ENCODE data around the gene C10orf90.

Gene C10orf90

DNA sequence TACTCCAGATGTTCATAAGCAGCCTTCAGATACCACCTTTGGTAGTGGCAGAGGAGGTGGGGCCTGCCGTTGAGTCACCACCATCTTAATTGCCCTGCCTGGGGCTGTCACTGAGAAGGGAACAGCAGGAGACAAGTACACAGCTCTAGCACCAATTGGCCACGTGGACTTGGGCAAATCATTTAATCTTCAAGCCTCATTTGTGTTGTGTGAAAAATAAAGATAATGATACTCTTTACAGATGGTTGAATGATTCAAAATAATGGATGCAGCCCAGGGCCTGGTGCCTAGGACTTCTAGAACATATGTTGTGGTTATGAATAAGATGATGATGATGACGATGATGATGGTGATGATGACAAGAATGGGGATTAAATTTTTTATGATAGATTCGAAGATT, 170.3 kb downstream of the C10orf90 start:
- peak; percentile 7 for DNase-seq (ENCODE audit: low read depth)
- no peak overlapping the region for H3K4me3 ChIP-seq (ENCODE audit: low read length)
- TF ChIP-seq, protein P1, sequence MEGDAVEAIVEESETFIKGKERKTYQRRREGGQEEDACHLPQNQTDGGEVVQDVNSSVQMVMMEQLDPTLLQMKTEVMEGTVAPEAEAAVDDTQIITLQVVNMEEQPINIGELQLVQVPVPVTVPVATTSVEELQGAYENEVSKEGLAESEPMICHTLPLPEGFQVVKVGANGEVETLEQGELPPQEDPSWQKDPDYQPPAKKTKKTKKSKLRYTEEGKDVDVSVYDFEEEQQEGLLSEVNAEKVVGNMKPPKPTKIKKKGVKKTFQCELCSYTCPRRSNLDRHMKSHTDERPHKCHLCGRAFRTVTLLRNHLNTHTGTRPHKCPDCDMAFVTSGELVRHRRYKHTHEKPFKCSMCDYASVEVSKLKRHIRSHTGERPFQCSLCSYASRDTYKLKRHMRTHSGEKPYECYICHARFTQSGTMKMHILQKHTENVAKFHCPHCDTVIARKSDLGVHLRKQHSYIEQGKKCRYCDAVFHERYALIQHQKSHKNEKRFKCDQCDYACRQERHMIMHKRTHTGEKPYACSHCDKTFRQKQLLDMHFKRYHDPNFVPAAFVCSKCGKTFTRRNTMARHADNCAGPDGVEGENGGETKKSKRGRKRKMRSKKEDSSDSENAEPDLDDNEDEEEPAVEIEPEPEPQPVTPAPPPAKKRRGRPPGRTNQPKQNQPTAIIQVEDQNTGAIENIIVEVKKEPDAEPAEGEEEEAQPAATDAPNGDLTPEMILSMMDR (IDR thresholded peaks at IDR 0.05; ENCODE audit: insufficient read depth, low read depth, low read length, missing control alignments): no peak

DNA sequence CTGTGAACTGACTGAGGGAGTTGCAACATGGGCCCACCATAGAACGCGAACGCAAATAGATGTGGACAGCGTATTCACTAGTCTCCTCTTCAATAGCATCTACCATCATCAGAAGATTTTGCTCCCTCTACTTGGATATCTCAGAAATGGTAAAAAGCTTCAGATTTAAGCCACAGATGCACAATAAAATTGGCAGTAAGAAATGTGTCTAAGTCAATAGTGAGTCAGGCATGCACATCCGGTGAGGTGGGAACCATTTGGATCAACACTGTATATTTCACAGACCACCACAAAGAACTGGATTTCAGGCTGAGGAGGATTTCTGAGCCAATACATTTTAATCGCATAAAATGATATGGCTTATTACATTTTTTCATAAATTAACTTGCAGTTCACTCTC, 170.7 kb downstream of the C10orf90 start:
- TF ChIP-seq, protein P1 (IDR thresholded peaks at IDR 0.05; ENCODE audit: insufficient read depth, low read depth, low read length, missing control alignments): no peak
- no peak for DNase-seq (ENCODE audit: low read depth)
- H3K4me3 ChIP-seq (ENCODE audit: low read length): no peak overlapping the region

DNA sequence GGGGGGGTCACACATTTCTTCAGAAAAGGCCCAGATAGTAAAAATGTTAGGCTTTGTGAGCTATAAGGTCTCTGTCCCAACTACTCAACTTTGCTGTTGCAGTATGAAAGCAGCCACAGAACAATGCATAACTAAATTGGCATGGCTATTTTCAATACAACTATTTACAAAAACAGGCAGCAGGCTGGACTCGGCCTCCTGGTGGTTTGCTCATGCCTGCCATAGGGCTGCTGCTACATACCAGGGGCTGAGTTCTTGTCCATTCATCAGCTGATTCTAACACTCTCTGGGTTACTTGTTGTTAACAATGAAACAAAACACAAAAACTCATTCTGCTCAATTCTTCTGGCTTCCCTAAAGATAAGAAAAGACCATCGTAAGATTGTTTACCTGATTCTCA, 172.8 kb downstream of the C10orf90 start:
- no peak overlapping the region for H3K4me3 ChIP-seq (ENCODE audit: low read length)
- DNase-seq (ENCODE audit: low read depth): no peak
- TF ChIP-seq, protein P1 (IDR thresholded peaks at IDR 0.05; ENCODE audit: insufficient read depth, low read depth, low read length, missing control alignments): no peak

DNA sequence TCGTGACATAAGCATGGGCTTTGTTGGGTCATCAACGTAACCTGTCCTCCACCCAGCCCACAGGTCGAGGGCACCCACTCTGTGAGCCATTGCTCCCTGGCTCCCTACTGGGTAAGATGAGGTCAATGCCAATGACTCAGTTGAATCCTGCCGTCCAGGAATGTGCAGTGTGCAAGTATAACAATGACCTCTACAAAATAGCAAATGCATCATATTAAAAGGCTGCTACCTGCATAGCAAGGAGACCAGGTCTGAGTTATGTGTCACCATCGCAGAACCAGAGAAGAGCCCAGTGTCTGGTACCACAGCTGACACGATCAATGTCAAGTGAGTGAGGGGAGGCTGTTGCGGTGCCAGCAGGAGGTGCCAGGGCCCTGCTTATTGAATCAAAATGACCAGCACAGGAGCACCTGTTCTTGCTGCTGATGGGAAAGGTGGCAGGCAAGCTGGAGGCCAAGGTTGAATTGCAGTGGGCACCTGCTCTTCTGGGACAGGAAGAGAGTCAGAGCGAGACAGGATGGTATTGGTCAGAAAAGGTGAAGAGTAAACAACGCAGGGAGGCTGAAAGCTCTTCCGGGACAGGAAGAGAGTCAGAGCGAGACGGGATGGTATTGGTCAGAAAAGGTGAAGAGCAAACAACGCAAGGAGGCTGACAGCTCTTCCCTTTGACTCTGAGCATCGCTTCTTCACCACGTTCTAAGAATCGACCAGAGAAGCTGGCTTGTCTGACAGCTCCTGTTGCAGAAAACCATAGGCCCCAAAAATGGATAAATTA, 173.5 kb downstream of the C10orf90 start:
- no peak for DNase-seq (ENCODE audit: low read depth)
- TF ChIP-seq, protein P1 (IDR thresholded peaks at IDR 0.05; ENCODE audit: insufficient read depth, low read depth, low read length, missing control alignments): no peak
- H3K4me3 ChIP-seq (ENCODE audit: low read length): no peak overlapping the region

DNA sequence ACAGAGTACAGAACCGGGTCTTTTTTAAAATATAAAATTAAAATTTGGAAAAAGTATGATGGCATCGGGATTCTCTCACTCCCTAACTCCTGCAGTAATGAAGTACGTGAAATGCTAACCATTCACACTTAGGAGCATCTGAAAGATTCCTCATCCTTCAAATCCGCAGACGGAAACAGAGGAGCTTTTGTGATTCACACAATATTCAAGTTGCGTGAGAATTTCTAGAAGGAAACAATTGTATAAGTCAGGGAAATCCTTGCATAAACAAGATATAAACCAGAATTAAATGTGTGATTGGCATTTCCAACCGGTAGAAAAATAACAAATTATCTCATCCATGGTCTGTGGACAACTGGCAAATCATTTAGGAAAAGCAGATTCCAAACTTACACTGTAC, 179.0 kb downstream of the C10orf90 start:
- no peak for DNase-seq (ENCODE audit: low read depth)
- TF ChIP-seq, protein P1 (IDR thresholded peaks at IDR 0.05; ENCODE audit: insufficient read depth, low read depth, low read length, missing control alignments): no peak

DNA sequence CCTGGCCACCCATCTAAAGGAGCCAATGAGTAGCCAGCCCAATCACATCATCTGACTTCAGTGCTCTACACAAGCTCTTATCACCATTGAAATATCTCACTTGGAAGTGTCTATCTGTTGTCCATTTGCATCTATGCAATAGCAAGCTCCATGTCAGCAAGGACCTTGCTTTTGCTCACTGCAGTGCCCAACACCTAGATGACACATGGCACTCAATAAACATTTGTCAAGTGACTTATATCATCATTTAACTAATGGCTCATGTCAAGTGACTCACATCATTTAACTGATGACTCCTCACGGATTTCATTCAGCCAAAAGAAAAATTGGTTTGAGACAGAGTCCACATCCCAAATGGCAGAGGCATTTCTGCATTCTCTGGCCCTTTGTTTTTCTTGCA, 189.3 kb downstream of the C10orf90 start:
- TF ChIP-seq, protein P1 (IDR thresholded peaks at IDR 0.05; ENCODE audit: insufficient read depth, low read depth, low read length, missing control alignments): no peak
- peak; percentile 22 for DNase-seq (ENCODE audit: low read depth)

More for the DNA sequence above, 179.0 kb downstream of the C10orf90 start:
- no peak overlapping the region for H3K4me3 ChIP-seq (ENCODE audit: low read length)

DNA sequence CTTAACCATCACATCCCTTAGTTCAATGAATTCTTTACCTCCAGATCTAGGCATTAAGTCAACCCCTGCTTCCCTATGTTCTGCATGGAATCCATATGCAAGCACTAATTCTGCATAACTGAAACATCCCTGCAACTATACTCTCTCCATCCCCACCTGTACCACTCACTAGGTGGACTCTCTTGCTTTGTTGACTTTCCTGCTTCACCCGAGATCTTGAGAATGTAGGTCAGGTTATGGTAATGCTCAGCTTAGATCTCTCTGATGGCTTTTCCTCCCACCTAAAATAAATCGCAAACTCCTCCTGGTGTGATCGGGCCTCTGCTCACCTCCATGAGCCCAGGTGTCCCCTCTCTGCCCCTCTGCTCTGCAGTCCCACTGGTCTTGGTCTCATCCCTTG, 189.8 kb downstream of the C10orf90 start:
- TF ChIP-seq, protein P1 (IDR thresholded peaks at IDR 0.05; ENCODE audit: insufficient read depth, low read depth, low read length, missing control alignments): no peak

More for the DNA sequence above, 189.3 kb downstream of the C10orf90 start:
- H3K4me3 ChIP-seq (ENCODE audit: low read length): no peak overlapping the region

More for the DNA sequence above, 189.8 kb downstream of the C10orf90 start:
- DNase-seq (ENCODE audit: low read depth): no peak
- H3K4me3 ChIP-seq (ENCODE audit: low read length): no peak overlapping the region

Data from epithelial cell of esophagus (primary cell).